Cortex of kidney (tissue), 1 donor: ENCODE results near the gene JAM3.
"Not testable (repeated sequence)": the region's sequence is repeated elsewhere in the genome, so short reads cannot be mapped to it uniquely, and the experiment has no call there.

Experiments used
- DNase-seq: peaks from one replicate; lab custom pipeline; 2025; lab: John Stamatoyannopoulos, UW

Gene JAM3

GRCh38 chr11:134101282-134101681 lies 32.4 kb downstream of the JAM3 start:
- DNase-seq, result no peak

GRCh38 chr11:134110252-134110815 lies 41.5 kb downstream of the JAM3 start:
- no peak for DNase-seq

GRCh38 chr11:134113787-134114186 lies 44.9 kb downstream of the JAM3 start:
- DNase-seq, result not testable (repeated sequence)

DNA sequence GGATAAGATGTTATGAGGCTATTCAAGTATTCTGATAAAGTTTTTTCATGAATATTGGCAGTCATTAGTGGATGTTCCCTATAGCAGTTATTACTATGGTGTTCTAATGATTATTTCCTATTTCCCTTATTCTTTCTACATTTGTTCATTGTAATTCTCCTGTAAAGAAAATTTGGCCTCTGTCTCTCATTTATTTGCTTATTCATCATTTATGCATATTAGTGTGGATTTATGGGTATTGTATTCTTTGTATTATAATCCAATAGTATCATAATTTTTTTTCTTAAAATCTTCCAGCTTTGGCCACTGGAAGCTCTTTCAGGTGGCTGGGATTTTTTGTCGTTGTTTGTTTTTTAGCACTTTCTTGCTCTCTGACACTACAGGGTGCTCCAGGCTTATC lies 47.3 kb downstream of the JAM3 start:
- no peak for DNase-seq

DNA sequence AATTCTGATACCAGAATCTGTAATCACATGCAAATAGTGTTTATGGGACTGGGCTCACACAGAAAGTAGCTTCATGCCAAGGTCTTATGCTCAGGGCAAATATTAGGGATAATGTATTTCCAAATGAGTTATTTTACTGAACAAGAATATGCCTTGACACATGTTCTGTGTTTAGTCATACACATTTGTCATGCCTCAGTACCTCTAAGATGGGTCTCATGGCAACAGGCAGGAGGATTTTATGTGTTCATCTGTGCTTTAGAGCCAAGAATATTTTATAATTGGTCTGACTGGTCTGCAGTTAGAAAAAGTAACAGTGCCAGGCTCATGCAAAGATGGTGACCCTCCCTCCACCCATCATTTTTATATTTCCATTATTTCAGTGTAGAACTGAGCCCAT lies 49.1 kb downstream of the JAM3 start:
- DNase-seq, result no peak

DNA sequence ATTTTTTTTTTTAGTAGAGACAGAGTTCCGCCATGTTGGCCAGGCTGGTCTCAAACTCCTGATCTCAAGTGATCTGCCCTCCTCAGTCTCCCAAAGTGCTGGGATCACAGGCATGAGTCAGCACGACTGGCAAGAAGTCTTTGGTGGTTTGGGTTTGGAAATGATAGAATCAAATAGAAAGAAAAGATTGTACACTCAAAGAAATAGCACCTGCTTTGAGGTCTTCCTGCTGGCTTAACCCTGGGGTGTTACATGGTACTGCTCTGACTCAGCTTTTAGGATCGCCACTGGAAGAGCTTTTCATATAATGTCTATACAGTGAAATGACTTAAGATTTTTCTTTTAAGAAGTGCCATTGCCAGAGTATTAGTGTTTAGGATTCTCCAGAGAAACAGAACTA lies 50.2 kb downstream of the JAM3 start:
- DNase-seq, result no peak

DNA sequence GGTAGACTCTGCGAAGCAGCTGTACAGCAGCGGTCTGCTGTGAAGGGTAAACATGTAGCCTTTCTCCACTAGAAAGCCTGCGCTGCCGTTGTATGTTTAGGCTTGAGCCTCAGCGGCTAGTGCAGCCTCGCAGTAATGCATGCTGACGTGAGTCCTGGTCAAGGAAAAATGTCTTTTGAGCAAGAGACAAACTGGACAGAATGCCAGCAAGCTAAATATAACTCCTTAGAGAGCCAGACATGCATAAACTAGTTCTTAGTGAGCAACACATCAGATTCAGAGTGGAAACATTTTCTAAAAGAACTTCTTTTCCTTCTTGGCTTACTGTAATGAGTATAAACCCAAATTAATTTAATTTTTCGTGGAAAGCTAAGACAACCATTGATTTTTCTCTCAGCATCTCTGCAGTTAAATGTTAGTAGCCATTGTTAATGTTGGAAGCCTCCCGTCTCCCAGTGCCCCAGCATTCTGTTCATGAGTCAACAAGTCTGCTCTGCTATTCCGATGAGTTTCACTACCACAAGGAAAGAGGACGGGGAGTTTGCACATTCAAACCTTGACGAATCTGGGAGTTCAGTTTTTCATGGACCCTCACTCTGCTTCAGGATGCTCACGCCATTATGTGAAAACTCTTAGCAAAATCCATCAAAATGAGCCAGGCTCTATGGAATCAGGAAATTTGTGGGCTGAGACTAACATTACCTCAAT lies 51.4 kb downstream of the JAM3 start:
- no peak for DNase-seq

- DNase-seq, result no peak
These were observed 52.2 kb downstream of the JAM3 start for GRCh38 chr11:134120921-134121526.

DNA sequence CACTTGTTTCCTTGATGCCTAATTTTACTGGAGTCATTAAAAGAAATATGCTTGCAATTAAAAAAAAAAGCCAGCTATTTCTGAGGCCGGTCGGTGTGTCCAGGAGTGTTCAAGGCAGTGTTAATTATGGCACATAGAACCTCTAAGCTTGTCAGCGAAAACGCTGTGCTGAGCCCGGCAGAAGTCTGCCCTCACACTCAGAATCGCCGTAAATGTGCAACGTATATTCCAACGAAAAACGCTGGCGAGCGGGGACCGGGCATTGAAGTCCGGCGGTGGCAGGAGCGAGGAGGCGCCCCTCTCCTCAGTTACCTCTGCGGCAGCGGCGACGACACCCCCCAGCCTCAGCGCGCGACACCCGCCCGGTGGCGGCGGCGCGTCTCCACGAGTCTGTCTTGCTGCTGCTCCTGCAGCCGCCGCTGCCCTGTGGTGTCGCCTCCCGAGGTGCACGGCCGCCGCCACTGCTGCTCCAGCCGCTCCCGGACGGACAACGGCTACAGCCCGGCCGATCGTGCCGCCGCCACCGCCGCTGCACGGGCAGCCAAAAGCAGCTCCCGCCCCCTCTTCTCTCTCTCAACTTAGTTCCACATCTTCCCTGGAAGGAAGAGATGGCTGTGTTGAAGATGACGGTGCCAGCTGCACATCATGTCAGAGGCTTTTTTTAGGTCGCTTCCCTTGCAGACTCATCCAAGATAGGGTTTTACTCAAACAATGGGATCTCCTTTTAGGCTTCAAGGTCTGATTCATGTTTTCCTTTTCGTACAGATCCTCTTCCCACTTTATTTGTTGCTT lies 56.0 kb downstream of the JAM3 start:
- no peak for DNase-seq

- no peak for DNase-seq
These were observed 56.6 kb downstream of the JAM3 start for GRCh38 chr11:134125507-134125906.

GRCh38 chr11:134126217-134126822 lies 57.4 kb downstream of the JAM3 start:
- DNase-seq, result no peak

- DNase-seq, result no peak
These were observed 62.9 kb downstream of the JAM3 start for GRCh38 chr11:134131628-134132244.

GRCh38 chr11:134132808-134133207 lies 63.9 kb downstream of the JAM3 start:
- DNase-seq, result no peak

- DNase-seq, result no peak
These were observed 65.3 kb downstream of the JAM3 start for GRCh38 chr11:134134167-134134566.

DNA sequence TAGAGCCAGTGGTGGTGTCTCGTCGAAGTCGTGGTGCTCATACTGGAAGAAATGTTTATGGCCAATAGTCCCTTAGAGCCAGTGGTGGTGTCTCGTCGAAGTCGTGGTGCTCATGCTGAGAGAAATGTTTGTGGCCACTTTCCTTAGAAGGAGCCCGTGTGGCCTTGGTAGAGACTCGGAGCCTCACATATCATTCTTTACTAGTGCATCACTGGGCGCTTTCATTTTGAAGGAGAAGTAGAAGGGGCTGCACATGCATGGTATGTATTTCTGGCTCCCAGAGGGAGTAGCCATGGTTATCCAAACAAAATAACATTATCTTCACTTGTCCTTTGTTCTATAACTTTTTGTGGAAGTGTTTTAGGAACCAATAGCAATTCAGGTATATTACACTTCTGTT lies 69.5 kb downstream of the JAM3 start:
- DNase-seq, result no peak

DNA sequence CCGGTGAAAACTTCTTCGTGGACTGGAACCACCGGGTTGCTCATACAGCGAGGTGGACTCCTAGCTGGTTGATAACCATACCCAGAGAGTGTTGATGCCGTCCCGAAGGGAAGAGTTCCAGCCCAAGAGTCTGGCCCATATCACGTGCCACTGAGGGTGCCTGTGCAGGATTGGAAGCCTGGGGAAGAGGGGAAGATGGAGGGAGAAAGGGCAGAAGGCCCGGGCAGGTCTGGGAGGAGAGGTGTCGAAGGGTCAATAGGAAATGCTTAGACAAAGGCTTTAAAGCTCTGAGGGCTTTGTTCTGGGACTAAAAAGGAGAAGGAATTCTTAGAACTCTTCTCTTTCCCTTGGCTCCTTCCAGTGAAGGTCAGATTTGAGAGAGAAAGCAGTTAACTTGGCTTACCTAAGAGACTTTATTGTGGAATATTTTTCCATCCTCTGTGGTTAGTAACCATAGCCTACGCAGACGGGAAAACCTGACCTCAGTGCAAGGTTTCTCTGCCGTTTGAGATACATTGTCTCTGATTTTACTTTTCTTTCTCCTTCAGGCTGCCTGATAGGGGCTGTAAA lies 70.5 kb downstream of the JAM3 start:
- no peak for DNase-seq

- no peak for DNase-seq
These were observed 71.0 kb downstream of the JAM3 start for GRCh38 chr11:134139873-134140331.

DNA sequence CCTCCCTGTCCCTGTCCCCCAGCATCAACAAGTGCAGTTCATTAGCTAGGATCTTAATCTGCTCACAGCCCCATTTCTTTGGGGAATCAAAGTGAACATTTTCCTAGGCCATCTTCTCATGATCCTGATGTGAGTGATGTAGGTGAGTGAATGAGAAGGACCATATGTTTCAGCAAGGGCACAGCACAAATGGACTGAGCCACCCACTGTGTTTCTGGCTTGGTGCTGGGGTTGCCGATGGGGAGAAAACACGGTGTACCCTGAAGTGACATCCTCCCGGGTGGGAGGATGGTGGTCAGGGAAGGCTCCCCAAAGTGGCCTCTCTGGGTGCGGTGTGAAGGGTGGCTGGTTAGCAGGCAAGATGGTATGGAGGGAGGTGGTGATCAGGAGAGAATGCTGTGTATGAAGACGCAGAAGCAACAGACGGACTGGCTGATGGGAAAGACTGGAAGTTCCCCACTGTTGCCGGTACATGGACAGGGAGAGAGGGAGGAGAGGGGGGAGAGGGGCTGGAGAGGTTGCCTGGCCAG lies 72.2 kb downstream of the JAM3 start:
- DNase-seq, result no peak

GRCh38 chr11:134142536-134142935 lies 73.7 kb downstream of the JAM3 start:
- no peak for DNase-seq

- DNase-seq, result no peak
These were observed 74.9 kb downstream of the JAM3 start for GRCh38 chr11:134143801-134144200.

- no peak for DNase-seq
These were observed 75.9 kb downstream of the JAM3 start for GRCh38 chr11:134144744-134145143.
